ENCODE results near the gene VIPR2.

DNA sequence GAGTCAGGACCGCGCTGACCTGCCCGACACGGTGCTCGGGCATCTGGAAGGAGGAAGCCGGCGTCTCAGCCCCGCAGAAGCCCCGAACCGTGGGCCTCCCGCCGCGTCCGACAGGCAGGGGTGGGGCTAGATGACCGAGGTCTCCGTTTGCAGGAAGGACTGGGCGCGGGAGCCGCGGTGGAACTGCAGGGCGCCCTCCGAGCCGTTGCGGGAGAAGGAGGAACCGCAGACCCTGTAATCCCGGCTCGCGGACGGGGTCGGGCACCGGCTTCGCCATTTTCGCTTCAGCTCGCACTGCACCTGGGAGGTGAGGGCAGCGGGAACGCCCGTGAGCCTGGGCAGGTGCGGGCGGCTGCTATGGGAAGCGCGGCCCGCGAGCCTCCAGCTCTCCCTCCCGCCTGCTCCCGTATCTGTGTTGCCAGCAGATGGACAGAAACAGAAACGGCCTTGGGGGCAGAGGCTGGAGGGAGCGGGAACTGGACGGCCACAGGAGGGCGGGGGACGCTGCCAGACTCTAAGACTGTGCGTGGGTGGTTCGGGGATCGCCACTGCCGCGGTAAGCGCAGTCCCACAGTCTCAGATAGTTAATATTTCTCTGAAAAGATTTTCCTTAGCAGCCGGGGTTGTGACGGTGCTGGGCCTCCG is 114.1 kb downstream of the VIPR2 start:
- TF ChIP-seq, protein P1, sequence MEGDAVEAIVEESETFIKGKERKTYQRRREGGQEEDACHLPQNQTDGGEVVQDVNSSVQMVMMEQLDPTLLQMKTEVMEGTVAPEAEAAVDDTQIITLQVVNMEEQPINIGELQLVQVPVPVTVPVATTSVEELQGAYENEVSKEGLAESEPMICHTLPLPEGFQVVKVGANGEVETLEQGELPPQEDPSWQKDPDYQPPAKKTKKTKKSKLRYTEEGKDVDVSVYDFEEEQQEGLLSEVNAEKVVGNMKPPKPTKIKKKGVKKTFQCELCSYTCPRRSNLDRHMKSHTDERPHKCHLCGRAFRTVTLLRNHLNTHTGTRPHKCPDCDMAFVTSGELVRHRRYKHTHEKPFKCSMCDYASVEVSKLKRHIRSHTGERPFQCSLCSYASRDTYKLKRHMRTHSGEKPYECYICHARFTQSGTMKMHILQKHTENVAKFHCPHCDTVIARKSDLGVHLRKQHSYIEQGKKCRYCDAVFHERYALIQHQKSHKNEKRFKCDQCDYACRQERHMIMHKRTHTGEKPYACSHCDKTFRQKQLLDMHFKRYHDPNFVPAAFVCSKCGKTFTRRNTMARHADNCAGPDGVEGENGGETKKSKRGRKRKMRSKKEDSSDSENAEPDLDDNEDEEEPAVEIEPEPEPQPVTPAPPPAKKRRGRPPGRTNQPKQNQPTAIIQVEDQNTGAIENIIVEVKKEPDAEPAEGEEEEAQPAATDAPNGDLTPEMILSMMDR (IDR thresholded peaks at IDR 0.05): no peak
- TF ChIP-seq POLR2A (IDR thresholded peaks at IDR 0.05): no peak
